Dedifferentiated amniotic fluid mesenchymal stem cell (primary cell): ENCODE measurements around the gene TREH.
"Not testable (repeated sequence)": the region's sequence is repeated elsewhere in the genome, so short reads cannot be mapped to it uniquely, and the experiment has no call there.

Experiments
- DNase-seq: peaks from one replicate; pipeline ENCODE4 v3.0.0-alpha.2; 2016; ENCODE audit errors: extremely low spot score

TREH gene

DNA sequence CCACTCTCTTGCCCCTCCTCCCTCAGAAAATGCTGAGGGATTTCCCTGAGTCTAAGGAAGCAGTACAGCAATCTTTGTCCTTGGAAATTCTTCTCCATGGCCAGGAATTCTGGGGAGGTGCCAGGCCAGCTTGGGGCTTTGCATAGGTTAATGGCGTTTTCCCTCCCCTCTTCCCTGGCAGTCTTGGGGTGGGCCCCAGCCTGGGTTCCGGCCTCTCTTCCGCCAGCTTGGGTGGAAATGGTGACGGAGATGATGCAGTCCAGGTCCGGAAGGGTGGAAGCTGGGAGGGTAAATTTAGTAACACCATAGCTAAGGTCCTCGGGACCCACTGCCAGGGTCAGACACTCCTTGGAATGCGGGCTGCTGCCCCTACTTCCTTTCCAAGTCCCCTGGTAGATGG lies 67.1 kb downstream of the TREH start:
- DNase-seq, result no peak

DNA sequence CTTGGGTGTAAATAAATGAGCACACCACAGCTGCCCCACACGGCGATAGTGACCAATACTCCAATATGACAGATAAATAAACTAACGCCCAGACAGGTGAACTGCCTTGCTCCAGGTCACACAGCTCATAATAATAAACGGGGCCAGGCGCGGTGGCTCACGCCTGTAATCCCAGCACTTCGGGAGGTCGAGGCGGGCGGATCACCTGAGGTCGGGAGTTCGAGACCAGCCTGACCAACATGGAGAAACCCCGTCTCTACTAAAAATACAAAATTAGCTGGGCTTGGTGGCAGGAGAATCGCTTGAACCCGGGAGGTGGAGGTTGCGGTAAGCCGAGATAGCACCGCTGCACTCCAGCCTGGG lies 68.0 kb downstream of the TREH start:
- not testable (repeated sequence) for DNase-seq

DNA sequence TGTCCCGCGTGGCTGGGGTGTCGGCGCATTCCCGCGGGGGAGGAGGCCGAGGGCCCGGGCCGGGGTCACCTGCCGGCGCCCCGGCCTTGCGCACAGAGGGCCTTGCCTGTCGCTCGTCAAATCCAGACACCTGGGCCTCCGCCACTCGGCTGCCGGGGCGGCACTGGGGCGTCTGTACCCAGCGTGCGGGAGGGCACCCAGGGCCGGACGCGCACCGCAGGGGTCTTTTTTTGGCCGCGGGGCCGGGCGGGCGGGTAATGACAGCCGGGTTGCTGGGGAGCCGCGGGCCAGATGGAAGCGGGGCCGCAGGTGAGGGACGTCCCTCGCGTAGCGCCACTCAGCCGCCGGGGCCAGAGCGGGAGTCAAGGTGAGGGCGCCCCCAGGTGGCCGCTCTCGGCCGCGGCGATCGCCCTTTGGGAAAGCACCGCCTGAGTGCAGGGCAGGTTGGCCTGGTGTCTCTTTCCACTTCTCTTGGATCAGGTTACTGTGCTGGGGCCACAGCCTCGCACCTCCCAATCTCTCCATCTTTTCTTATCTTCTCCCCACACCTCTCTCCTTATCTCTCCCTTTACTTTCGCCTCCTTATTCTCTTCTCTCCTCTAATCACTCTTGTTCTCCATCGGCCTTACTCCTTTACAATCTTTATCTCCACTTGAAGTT lies 68.5 kb downstream of the TREH start:
- DNase-seq, result no peak

DNA sequence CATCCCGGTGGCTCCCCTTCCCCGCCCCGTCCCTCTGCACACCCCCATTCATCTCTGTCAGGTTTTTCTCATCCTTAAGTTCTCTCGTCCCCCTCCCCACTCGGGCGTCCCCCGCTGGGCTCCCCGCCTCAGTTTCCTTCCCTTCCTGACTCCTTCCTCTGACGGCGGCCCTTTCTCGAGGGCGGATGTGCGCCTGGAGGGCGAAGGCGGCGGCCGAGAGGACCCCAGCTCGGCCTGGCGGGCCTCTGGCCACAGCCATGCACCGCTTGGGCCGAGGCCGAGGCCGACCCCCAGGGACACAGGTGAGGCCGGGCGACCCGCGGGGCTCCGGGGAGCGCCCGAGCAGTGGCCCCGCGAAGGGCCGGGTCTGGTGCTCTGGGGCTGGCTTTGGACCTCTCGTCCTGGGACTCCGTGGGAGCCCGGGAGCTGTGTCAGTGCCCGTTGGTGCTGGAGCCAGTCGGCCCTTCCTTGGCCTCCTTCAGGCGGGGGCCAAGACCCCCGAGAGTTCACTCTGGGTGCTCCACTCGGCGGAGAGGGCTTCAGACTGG lies 69.2 kb downstream of the TREH start:
- no peak for DNase-seq

DNA sequence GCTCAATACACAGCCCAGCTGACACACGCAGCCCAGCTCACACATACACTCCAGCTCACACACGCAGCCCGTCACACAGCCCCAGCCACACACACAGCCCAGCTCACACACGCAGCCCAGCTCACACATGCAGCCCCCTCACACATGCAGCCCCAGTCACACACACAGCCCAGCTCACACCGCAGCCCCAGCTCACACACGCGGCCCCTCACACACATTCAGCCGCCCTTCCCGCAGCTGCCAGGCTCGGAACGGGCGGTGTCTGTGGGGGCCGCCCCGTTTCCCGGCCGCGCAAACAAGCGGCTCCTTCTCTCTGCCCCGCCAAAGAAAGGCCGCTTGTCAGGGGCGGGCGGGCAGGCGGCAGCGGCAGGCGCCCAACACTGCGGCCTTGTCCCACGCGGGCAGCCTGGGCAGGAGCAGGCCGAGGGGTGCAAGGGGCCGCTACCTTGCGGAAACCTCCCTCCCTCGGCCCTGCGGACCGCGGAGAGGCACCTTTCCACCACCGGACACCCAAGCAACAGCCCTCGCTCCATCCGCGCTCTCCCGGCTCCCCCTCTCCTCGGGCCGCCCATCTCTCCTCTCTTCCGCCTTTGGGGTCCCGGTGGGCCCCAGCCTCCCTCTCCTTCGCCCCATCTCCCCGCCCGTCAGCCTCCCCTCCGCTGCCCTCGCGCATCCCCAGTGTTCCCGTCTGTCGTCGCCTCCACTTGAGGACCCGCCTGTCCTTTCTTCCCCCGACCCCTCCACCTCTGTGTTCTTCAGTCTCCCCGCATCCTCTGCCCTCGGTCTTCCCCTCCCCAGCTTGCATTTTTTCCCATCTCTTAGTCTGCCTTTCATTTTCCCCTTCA lies 69.8 kb downstream of the TREH start:
- DNase-seq, result no peak

DNA sequence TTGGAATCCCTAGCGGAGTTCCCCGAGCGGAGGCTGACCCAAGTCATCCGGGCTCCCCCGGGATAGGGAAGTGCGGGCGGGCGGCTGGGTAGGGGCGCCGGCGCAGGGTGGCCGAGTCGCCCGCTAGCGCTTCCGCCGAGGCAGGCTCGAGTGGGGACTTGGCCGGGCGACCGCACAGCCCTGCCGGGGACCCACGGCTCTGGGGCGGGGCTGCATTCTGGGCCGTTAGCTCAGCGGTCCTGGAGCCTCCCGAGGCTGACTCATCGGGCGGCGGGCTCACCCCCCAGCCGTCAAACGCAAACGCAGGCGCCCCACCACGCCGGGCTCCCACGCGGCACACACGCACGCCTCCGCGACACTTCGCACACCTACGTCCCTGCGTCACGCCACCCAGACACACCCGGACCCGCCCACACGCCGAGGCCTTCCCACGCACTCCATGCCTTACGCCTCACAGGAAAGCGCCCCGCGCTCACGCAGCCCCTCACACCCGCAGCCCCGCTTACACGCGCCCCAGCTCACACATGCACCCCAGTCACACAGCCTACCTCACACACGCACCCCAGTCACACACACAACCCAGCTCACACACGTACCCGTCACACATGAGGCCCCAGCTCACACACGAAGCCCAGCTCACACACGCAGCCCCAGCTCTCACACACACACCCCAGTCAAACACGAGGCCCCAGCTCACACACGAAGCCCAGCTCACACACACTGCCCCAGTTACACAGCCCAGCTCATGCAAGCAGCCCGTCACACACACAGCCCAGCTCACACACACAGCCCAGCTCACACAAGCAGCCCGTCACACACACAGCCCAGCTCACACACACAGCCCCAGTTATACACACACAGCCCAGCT lies 70.9 kb downstream of the TREH start:
- peak; percentile 81 for DNase-seq

DNA sequence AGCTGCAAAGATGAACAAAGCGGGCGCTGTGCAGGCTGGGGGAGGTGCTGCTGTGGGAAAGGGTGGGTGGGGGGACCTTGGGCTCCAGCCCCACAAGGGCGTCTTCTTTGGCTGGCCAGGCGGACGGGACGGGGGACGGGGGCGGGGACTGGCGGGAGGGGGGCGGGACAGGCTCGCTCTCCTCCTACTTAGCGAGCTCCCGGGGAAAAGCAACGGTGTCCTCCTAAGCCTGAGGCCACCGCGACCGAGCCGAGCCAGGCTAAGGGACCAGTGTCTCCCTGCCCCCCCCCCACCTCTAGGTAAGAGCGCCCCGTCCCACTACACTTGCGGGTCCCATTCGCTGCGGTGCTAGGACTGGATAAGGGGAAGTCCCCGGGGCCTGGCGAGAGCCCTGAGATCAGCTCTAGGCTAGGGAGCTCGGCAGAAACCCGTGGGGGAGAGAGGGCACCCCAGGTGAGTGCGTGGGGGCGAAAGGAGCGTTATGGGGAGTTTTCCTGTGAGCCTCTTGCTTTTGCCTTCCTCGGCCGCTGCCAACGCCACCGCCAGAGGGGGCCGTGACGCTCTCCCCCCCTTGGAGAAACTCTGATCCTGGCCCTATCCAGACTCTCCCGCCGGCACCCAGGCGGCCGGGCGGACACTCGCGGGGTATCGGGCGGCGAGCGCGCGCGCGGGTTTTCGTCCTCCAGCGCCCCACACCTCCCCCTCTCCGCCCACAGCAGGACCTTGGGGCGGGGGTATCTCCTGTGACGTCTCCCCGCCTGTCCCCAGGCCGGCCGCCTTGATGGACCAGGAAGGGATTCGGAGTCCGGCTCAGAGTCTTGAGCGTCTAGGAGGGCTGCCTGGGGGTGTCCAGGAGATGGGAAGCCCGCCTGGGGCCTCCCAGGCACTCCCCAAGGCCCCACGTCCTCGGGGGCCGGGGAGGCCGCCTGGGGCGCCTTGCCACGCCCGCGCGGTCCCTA lies 71.8 kb downstream of the TREH start, which contains the start of gene PHLDB1:
PHLDB1 (plus strand) TSS at position 215 of the 959 bp plus-strand sequence. CDS start 6,222 bp downstream, outside the sequence.
- peak; percentile 64 for DNase-seq
